ENCODE results near the gene PDYN. TPM values are rescaled to one million over a fixed set of nuclear protein-coding genes. Genes with fewer than 3 reads are reported as not detected.

Gene PDYN
- total RNA-seq, 2 experiments from 2014 or later: not detected

GRCh38 chr20:1946442-1946761 is 47.5 kb downstream of the PDYN start:
- ATAC-seq (no peak), DNase-seq (no peak)
- ChIA-PET CTCF (interaction anchor here (1.1 kb wide), 1 partner anchor 144 kb away, joined by 5 read pairs; no protein-coding TSS in a partner anchor), POLR2A (no interaction called here)
- H3K4me1 Mint-ChIP-seq (ENCODE audit: low read depth): no peaks in the 10 kb centered on the region
- H3K4me3 Mint-ChIP-seq: no peak overlapping the region
- H3K27ac Mint-ChIP-seq: no peak overlapping the region
- no peaks in the 10 kb centered on the region for H3K9me3 Mint-ChIP-seq (ENCODE audit: insufficient read depth)
- no peaks in the 10 kb centered on the region for H3K36me3 Mint-ChIP-seq (ENCODE audit: low read depth)
- H3K27me3 Mint-ChIP-seq (ENCODE audit: low read depth): peaks cover 31% of the 10 kb centered on the region

- POLR2A ChIA-PET: no interaction called here
Measured at GRCh38 chr20:1945660-1946059, 48.2 kb downstream of the PDYN start.

GRCh38 chr20:1945134-1945618 is 48.7 kb downstream of the PDYN start:
- peaks cover 31% of the 10 kb centered on the region for H3K27me3 Mint-ChIP-seq (ENCODE audit: low read depth)
- POLR2A ChIA-PET: no interaction called here

More at GRCh38 chr20:1945660-1946059, 48.2 kb downstream of the PDYN start:
- Mint-ChIP-seq H3K36me3 (ENCODE audit: low read depth) (no peaks in the 10 kb centered on the region), H3K9me3 (ENCODE audit: insufficient read depth) (no peaks in the 10 kb centered on the region), H3K27ac (no peak overlapping the region), H3K4me1 (ENCODE audit: low read depth) (no peaks in the 10 kb centered on the region), H3K27me3 (ENCODE audit: low read depth) (peaks cover 31% of the 10 kb centered on the region), H3K4me3 (no peak overlapping the region)
- DNase-seq (no peak), ATAC-seq (no peak)
- CTCF ChIA-PET: no interaction called here

GRCh38 chr20:1944345-1945091 is 49.3 kb downstream of the PDYN start:
- H3K27me3 Mint-ChIP-seq (ENCODE audit: low read depth): peaks cover 31% of the 10 kb centered on the region
- H3K36me3 Mint-ChIP-seq (ENCODE audit: low read depth): no peaks in the 10 kb centered on the region
- no peaks in the 10 kb centered on the region for H3K9me3 Mint-ChIP-seq (ENCODE audit: insufficient read depth)
- H3K4me3 Mint-ChIP-seq: no peak overlapping the region
- ATAC-seq (no peak), DNase-seq (no peak)
- H3K4me1 Mint-ChIP-seq (ENCODE audit: low read depth): no peaks in the 10 kb centered on the region
- H3K27ac Mint-ChIP-seq: no peak overlapping the region
- ChIA-PET CTCF (no interaction called here), POLR2A (no interaction called here)

More at GRCh38 chr20:1945134-1945618, 48.7 kb downstream of the PDYN start:
- Mint-ChIP-seq H3K4me1 (ENCODE audit: low read depth) (no peaks in the 10 kb centered on the region), H3K27ac (no peak overlapping the region), H3K36me3 (ENCODE audit: low read depth) (no peaks in the 10 kb centered on the region), H3K9me3 (ENCODE audit: insufficient read depth) (no peaks in the 10 kb centered on the region), H3K4me3 (no peak overlapping the region)
- no peak for ATAC-seq
- CTCF ChIA-PET: no interaction called here
- no peak for DNase-seq

- CTCF ChIA-PET: no interaction called here
- no peaks in the 10 kb centered on the region for H3K36me3 Mint-ChIP-seq (ENCODE audit: low read depth)
- no peaks in the 10 kb centered on the region for H3K4me1 Mint-ChIP-seq (ENCODE audit: low read depth)
- H3K27ac Mint-ChIP-seq: no peak overlapping the region
- H3K27me3 Mint-ChIP-seq (ENCODE audit: low read depth): peaks cover 26% of the 10 kb centered on the region
- H3K4me3 Mint-ChIP-seq: no peak overlapping the region
- POLR2A ChIA-PET: no interaction called here
- ATAC-seq (no peak), DNase-seq (no peak)
- no peaks in the 10 kb centered on the region for H3K9me3 Mint-ChIP-seq (ENCODE audit: insufficient read depth)
Measured at GRCh38 chr20:1943275-1944002, 50.4 kb downstream of the PDYN start.

GRCh38 chr20:1942486-1943274 is 51.2 kb downstream of the PDYN start:
- DNase-seq: no peak
- H3K27ac Mint-ChIP-seq: no peak overlapping the region
- no peak overlapping the region for H3K4me3 Mint-ChIP-seq
- H3K9me3 Mint-ChIP-seq (ENCODE audit: insufficient read depth): no peaks in the 10 kb centered on the region
- ATAC-seq: no peak
- no peaks in the 10 kb centered on the region for H3K36me3 Mint-ChIP-seq (ENCODE audit: low read depth)
- CTCF ChIA-PET: no interaction called here
- peaks cover 22% of the 10 kb centered on the region for H3K27me3 Mint-ChIP-seq (ENCODE audit: low read depth)
- POLR2A ChIA-PET: no interaction called here
- H3K4me1 Mint-ChIP-seq (ENCODE audit: low read depth): no peaks in the 10 kb centered on the region

- DNase-seq: no peak
- no peak overlapping the region for H3K4me3 Mint-ChIP-seq
- CTCF ChIA-PET: no interaction called here
Measured at GRCh38 chr20:1942061-1942460, 51.8 kb downstream of the PDYN start.

GRCh38 chr20:1941226-1941625 is 52.6 kb downstream of the PDYN start:
- peaks cover 11% of the 10 kb centered on the region for H3K27me3 Mint-ChIP-seq (ENCODE audit: low read depth)
- ATAC-seq: no peak
- CTCF ChIA-PET: no interaction called here

More at GRCh38 chr20:1942061-1942460, 51.8 kb downstream of the PDYN start:
- Mint-ChIP-seq H3K27ac (no peak overlapping the region), H3K4me1 (ENCODE audit: low read depth) (no peaks in the 10 kb centered on the region), H3K9me3 (ENCODE audit: insufficient read depth) (no peaks in the 10 kb centered on the region), H3K36me3 (ENCODE audit: low read depth) (no peaks in the 10 kb centered on the region), H3K27me3 (ENCODE audit: low read depth) (peaks cover 18% of the 10 kb centered on the region)
- POLR2A ChIA-PET: no interaction called here
- no peak for ATAC-seq

GRCh38 chr20:1940581-1940980 is 53.3 kb downstream of the PDYN start:
- Mint-ChIP-seq H3K9me3 (ENCODE audit: insufficient read depth) (no peaks in the 10 kb centered on the region), H3K4me3 (no peak overlapping the region), H3K27ac (no peak overlapping the region), H3K27me3 (ENCODE audit: low read depth) (peaks cover 7% of the 10 kb centered on the region), H3K36me3 (ENCODE audit: low read depth) (no peaks in the 10 kb centered on the region), H3K4me1 (ENCODE audit: low read depth) (no peaks in the 10 kb centered on the region)
- POLR2A ChIA-PET: no interaction called here
- no peak for DNase-seq
- ATAC-seq: no peak
- CTCF ChIA-PET: no interaction called here

More at GRCh38 chr20:1941226-1941625, 52.6 kb downstream of the PDYN start:
- no peak overlapping the region for H3K27ac Mint-ChIP-seq
- POLR2A ChIA-PET: no interaction called here
- DNase-seq: no peak
- H3K4me1 Mint-ChIP-seq (ENCODE audit: low read depth): no peaks in the 10 kb centered on the region
- H3K9me3 Mint-ChIP-seq (ENCODE audit: insufficient read depth): no peaks in the 10 kb centered on the region
- H3K36me3 Mint-ChIP-seq (ENCODE audit: low read depth): no peaks in the 10 kb centered on the region
- no peak overlapping the region for H3K4me3 Mint-ChIP-seq

- ChIA-PET CTCF (no interaction called here), POLR2A (no interaction called here)
- H3K36me3 Mint-ChIP-seq (ENCODE audit: low read depth): no peaks in the 10 kb centered on the region
- no peak overlapping the region for H3K27ac Mint-ChIP-seq
- peaks cover 2% of the 10 kb centered on the region for H3K27me3 Mint-ChIP-seq (ENCODE audit: low read depth)
- H3K4me1 Mint-ChIP-seq (ENCODE audit: low read depth): no peaks in the 10 kb centered on the region
- H3K9me3 Mint-ChIP-seq (ENCODE audit: insufficient read depth): no peaks in the 10 kb centered on the region
- no peak for DNase-seq
- H3K4me3 Mint-ChIP-seq: no peak overlapping the region
- no peak for ATAC-seq
Measured at GRCh38 chr20:1939270-1939595, 54.6 kb downstream of the PDYN start.

- Mint-ChIP-seq H3K4me1 (ENCODE audit: low read depth) (no peaks in the 10 kb centered on the region), H3K9me3 (ENCODE audit: insufficient read depth) (no peaks in the 10 kb centered on the region), H3K27me3 (ENCODE audit: low read depth) (peaks cover 1% of the 10 kb centered on the region), H3K36me3 (ENCODE audit: low read depth) (no peaks in the 10 kb centered on the region), H3K27ac (no peak overlapping the region), H3K4me3 (no peak overlapping the region)
- ChIA-PET POLR2A (no interaction called here), CTCF (no interaction called here)
- DNase-seq: no peak
- ATAC-seq: no peak
Measured at GRCh38 chr20:1938464-1939269, 55.2 kb downstream of the PDYN start.

All from activated CD8-positive, alpha-beta T cell treated with anti-CD3 and anti-CD28 coated beads, Interleukin-2, amount 10 ng/mL, durations not matched to agents 7 days and 5 days (primary cell).